Fibroblast of lung (primary cell): Measurements from ENCODE around the gene PPP1R12A.

Experiments
- CTCF ChIP-seq, 2 donors: IDR thresholded peaks in 1 of 2; conservative IDR thresholded peaks in 1 of 2; 1 replicate in 1 of 2; 2 replicates in 1 of 2; pipeline ENCODE4 v1.5.1; 2011 to 2012; ENCODE audit warnings: low read length in 2 of 2, control low read depth in 1 of 2, inconsistent platforms in 1 of 2, low read depth in 1 of 2, mild to moderate bottlenecking in 1 of 2
- EZH2 ChIP-seq: IDR thresholded peaks from 2 replicates; pipeline ENCODE4 v1.5.1; 2012; ENCODE audit warnings: low read length, control low read depth, mild to moderate bottlenecking; ENCODE audit errors: missing control alignments

- TF ChIP-seq CTCF (conservative IDR thresholded peaks at IDR 0.05 in 1 of 2, IDR thresholded peaks at IDR 0.05 in 1 of 2; ENCODE audit: low read depth in 1 of 2, low read length in 2 of 2) (no peak), EZH2 (no peak)
Measured at GRCh38 chr12:79763766-79764452, 171.0 kb downstream of the PPP1R12A start.
